OCI-LY3 (cell line): ENCODE measurements around the gene OPRL1.

ENCODE experiments used
- CTCF ChIP-seq: fragments of 200-600, 300-600 bp; sonication (generic); IDR thresholded peaks from 2 replicates; pipeline ENCODE4 v1.5.1; 2014; ENCODE audit warnings: antibody characterized with exemption, low read length, low read depth
- EZH2phosphoT487 ChIP-seq: fragments of 200-600 bp; shearing (Covaris generic); IDR thresholded peaks from 2 replicates; pipeline ENCODE4 v1.6.1; 2018; ENCODE audit warnings: antibody characterized with exemption, mixed run types, low read depth

- TF ChIP-seq CTCF (no peak), EZH2phosphoT487 (no peak)
These were observed 19.4 kb downstream of the OPRL1 start for GRCh38 chr20:64099086-64099786.
